ENCODE results near the gene LYPD6.

DNA sequence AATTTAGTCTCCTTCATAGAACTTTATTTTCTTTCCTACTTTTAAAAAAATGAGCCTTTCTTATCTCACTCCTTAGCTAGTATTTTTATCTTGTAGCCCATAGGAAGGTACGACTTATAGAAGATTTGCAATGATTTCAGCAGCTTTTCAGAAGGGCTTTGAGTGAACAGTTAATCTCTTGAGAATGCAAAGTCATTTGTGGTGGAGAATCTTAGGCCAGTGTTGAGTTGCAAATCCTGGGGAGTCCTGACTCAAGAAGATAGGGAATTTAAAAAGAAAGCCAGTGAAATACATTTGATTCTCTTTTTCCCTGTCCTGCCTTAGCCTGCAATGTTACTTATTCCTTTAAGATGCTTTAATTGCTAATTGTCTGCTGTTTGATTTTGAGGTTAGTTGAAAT, 33.6 kb downstream of the LYPD6 start:
- TF ChIP-seq EZH2phosphoT487 (IDR thresholded peaks at IDR 0.05; ENCODE audit: insufficient read depth, low read depth) (no peak), EZH2 (IDR thresholded peaks at IDR 0.05; ENCODE audit: insufficient read depth, poor library complexity, severe bottlenecking) (no peak)

Data from GM23248 (cell line).